Osteoblast (primary cell): Measurements from ENCODE around the gene SMIM8. TPM values are rescaled to one million over a fixed set of nuclear protein-coding genes. Genes with fewer than 3 reads are reported as not detected.
A peak's percentile ranks its signal among the peaks of the same experiment; 100 is the strongest.
"Not testable (repeated sequence)": the region's sequence is repeated elsewhere in the genome, so short reads cannot be mapped to it uniquely, and the experiment has no call there.

Experiments used
- DNase-seq: peaks from one replicate; pipeline ENCODE4 v3.0.0; 2011; ENCODE audit warnings: low spot score, mixed read lengths; ENCODE audit not compliant: insufficient read length; ENCODE audit errors: missing footprints
- H2AFZ ChIP-seq: 2 replicates; pipeline ENCODE4 v1.6.0; 2011; ENCODE audit warnings: mild to moderate bottlenecking, low read length
- H3K27ac ChIP-seq: 2 replicates; pipeline ENCODE4 v1.5.1; 2011; ENCODE audit warnings: mild to moderate bottlenecking, low read depth, low read length, moderate library complexity
- H3K27me3 ChIP-seq: 2 replicates; pipeline ENCODE4 v1.6.0; 2012; ENCODE audit warnings: mild to moderate bottlenecking, control low read depth, inconsistent platforms, low read length, moderate library complexity; ENCODE audit not compliant: insufficient read depth
- H3K36me3 ChIP-seq: 2 replicates; pipeline ENCODE4 v1.5.1; 2011; ENCODE audit warnings: mild to moderate bottlenecking, low read length, control low read depth, moderate library complexity; ENCODE audit not compliant: insufficient read depth
- H3K4me1 ChIP-seq: 2 replicates; pipeline ENCODE4 v1.5.1; 2011; ENCODE audit warnings: mild to moderate bottlenecking, low read length, control low read depth, moderate library complexity; ENCODE audit not compliant: insufficient read depth
- H3K4me2 ChIP-seq: 2 replicates; pipeline ENCODE4 v1.6.0; 2011; ENCODE audit warnings: mild to moderate bottlenecking, low read length; ENCODE audit not compliant: insufficient read depth
- H3K4me3 ChIP-seq: fragments of 200-600 bp; sonication (generic); 3 replicates; pipeline ENCODE4 v1.5.1; 2012; ENCODE audit warnings: mild to moderate bottlenecking, low read length, inconsistent platforms; ENCODE audit not compliant: insufficient read depth
- H3K79me2 ChIP-seq: 2 replicates; pipeline ENCODE4 v1.6.0; 2012; ENCODE audit warnings: mild to moderate bottlenecking, low read length, control low read depth, inconsistent platforms; ENCODE audit not compliant: insufficient read depth
- H3K9me3 ChIP-seq: 2 replicates; pipeline ENCODE4 v1.5.1; 2011; ENCODE audit warnings: low read depth, low read length, control low read depth
- H4K20me1 ChIP-seq: 2 replicates; pipeline ENCODE4 v1.6.0; 2012; ENCODE audit warnings: mild to moderate bottlenecking, low read length, control low read depth; ENCODE audit not compliant: insufficient read depth
- total RNA-seq: library from RNA; depleted of rRNA; stranded (reverse); fragments of >200 nt; gene quantifications from 2 replicates; pipeline ENCODE4 v1.2.3, GENCODE V29; 2012
- TF ChIP-seq, protein P1 (sequence below): IDR thresholded peaks from 2 replicates; pipeline ENCODE4 v1.5.1; 2011; ENCODE audit warnings: mild to moderate bottlenecking, low read depth, low read length, moderate library complexity; ENCODE audit errors: extremely low read depth

Gene SMIM8
- total RNA-seq, 1 donor: 6.2 TPM

- TF ChIP-seq, protein P1, sequence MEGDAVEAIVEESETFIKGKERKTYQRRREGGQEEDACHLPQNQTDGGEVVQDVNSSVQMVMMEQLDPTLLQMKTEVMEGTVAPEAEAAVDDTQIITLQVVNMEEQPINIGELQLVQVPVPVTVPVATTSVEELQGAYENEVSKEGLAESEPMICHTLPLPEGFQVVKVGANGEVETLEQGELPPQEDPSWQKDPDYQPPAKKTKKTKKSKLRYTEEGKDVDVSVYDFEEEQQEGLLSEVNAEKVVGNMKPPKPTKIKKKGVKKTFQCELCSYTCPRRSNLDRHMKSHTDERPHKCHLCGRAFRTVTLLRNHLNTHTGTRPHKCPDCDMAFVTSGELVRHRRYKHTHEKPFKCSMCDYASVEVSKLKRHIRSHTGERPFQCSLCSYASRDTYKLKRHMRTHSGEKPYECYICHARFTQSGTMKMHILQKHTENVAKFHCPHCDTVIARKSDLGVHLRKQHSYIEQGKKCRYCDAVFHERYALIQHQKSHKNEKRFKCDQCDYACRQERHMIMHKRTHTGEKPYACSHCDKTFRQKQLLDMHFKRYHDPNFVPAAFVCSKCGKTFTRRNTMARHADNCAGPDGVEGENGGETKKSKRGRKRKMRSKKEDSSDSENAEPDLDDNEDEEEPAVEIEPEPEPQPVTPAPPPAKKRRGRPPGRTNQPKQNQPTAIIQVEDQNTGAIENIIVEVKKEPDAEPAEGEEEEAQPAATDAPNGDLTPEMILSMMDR: no peak
- DNase-seq: no peak
- no peaks in the 10 kb centered on the region for H3K4me1 ChIP-seq
- no peaks in the 10 kb centered on the region for H3K36me3 ChIP-seq
- H3K9me3 ChIP-seq: no peaks in the 10 kb centered on the region
- H3K27me3 ChIP-seq: peaks cover 9% of the 10 kb centered on the region
- no peak overlapping the region for H2AFZ ChIP-seq
- no peak overlapping the region for H3K4me2 ChIP-seq
- H3K79me2 ChIP-seq: no peaks in the 10 kb centered on the region
- no peaks in the 10 kb centered on the region for H4K20me1 ChIP-seq
- no peak overlapping the region for H3K4me3 ChIP-seq
- H3K27ac ChIP-seq: no peak overlapping the region
These were observed 7.3 kb upstream of the SMIM8 start for GRCh38 chr6:87315071-87315470.

DNA sequence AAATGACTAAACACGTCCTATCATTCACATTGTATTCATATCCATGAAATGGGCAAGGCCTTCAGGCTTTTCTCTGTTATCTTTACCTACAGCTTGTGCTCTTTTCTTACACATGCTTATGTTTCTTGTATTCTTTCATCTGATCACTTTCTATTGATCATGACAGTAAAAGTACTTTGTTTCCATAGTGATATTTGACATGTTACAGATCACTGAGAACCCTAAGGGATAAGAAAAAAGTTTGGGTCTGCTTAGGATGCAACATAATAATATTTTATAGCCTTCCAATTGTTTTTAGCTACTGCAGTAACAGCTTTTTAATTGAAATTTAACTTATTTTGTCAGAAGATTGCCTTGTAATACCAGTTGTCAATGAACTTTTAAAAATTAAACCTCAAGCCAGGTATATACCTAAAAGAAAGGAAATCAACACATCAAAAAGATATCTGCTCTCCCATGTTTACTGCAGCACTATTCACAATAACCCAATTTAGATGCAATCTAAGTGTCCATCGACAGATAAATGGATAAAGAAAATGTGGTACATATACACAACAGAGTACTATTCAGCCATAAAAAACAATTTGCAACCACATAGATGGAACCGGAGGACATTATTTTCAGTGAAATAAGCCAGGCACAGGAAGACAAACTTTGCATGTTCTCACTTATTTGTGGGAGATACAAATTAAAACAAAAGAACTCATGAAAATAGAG is 3.0 kb upstream of the SMIM8 start:
- H3K9me3 ChIP-seq: no peaks in the 10 kb centered on the region
- TF ChIP-seq, protein P1: no peak
- no peak overlapping the region for H3K4me3 ChIP-seq
- H4K20me1 ChIP-seq: no peaks in the 10 kb centered on the region
- peaks cover 4% of the 10 kb centered on the region for H3K79me2 ChIP-seq
- no peaks in the 10 kb centered on the region for H3K36me3 ChIP-seq
- no peak overlapping the region for H3K27ac ChIP-seq
- no peak overlapping the region for H2AFZ ChIP-seq
- H3K4me1 ChIP-seq: peaks cover 4% of the 10 kb centered on the region
- DNase-seq: peak; percentile 21
- H3K4me2 ChIP-seq: no peak overlapping the region
- H3K27me3 ChIP-seq: peaks cover 2% of the 10 kb centered on the region

GRCh38 chr6:87323880-87324279 is 1.5 kb downstream of the SMIM8 start:
- not testable (repeated sequence) for H3K4me2 ChIP-seq, H2AFZ ChIP-seq, H3K36me3 ChIP-seq, H3K9me3 ChIP-seq, H3K4me3 ChIP-seq, H3K79me2 ChIP-seq, H3K27ac ChIP-seq, H3K4me1 ChIP-seq, H3K27me3 ChIP-seq, DNase-seq, H4K20me1 ChIP-seq

- H2AFZ ChIP-seq: no peak overlapping the region
- peaks cover 11% of the 10 kb centered on the region for H3K4me1 ChIP-seq
- no peak for DNase-seq
- H4K20me1 ChIP-seq: peaks cover 14% of the 10 kb centered on the region
- H3K9me3 ChIP-seq: no peaks in the 10 kb centered on the region
- TF ChIP-seq, protein P1: no peak
- H3K79me2 ChIP-seq: no peaks in the 10 kb centered on the region
- no peak overlapping the region for H3K27ac ChIP-seq
- no peaks in the 10 kb centered on the region for H3K36me3 ChIP-seq
- H3K4me3 ChIP-seq: no peak overlapping the region
- no peaks in the 10 kb centered on the region for H3K27me3 ChIP-seq
- no peak overlapping the region for H3K4me2 ChIP-seq
These were observed 8.6 kb downstream of the SMIM8 start for GRCh38 chr6:87330961-87331360.
